Stimulated activated CD8-positive, alpha-beta memory T cell treated with anti-CD3 and anti-CD28 coated beads, Interleukin-7, amount 100 ng/mL, for 24 hours (primary cell): ENCODE data around the gene IQCF2.
"Not testable (repeated sequence)": the region's sequence is repeated elsewhere in the genome, so short reads cannot be mapped to it uniquely, and the experiment has no call there.

Experiments used
- DNase-seq: peaks from one replicate; pipeline ENCODE4 v3.0.0-alpha.2; 2020; ENCODE audit warnings: low read depth

IQCF2 gene

GRCh38 chr3:51876186-51876585 is 14.8 kb downstream of the IQCF2 start:
- DNase-seq: no peak

DNA sequence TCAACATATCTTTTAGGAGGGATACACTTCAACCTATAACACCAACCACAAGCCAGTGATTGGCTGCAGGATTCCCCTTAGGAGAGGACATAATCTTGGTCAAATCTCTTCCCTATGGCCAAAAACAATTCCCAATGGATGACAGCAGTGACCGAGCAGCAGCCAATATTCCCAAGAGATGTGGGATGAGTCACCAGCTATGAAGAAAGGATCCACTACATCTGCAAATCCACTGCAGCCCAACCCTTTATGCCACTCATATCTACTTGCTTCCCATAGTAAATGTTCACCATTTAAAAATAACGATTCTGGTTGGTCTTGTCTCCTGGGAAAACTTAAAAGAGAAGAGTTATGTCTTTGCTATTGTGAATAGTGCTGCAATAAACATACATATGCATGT is 18.5 kb downstream of the IQCF2 start:
- DNase-seq: no peak

DNA sequence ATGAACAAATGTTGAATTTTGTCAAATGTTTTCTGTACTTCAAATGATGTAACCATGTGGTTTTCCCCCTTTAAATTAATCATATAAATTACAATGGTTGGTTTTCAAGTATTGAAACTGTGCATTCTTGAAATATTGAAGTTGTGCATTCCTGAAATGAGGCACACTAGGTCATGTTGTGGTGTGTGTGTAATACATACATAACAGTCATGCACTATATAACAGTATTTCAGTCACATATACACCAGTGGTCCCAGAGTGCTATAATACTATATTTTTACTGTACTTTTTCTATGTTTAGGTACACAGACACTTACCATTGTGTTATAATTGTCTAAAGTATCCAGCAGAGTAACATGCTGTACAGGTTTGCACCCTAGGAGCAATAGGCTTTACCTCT is 25.0 kb downstream of the IQCF2 start:
- no peak for DNase-seq

DNA sequence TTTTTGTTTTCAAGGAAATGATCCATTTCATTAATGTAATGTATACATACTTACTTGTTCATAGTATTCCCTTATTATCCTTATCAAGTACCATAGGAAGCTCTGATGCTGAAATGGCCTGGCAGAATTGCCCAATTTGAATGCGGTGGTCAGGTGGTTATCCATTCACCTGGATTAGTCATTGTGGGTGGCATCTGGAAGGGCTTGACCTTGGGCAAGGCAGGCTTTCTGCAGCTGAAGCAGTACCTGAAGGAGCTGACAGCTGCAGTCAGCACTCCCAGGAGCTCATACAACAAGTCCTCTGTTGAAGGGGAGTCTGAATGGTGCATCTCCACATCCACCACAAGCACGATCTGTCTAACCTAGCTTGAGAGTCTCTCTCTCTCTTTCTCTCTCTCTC is 26.2 kb downstream of the IQCF2 start:
- DNase-seq: no peak

GRCh38 chr3:51888463-51889105 is 27.2 kb downstream of the IQCF2 start:
- no peak for DNase-seq

- no peak for DNase-seq
Observed at GRCh38 chr3:51891242-51892039, 30.0 kb downstream of the IQCF2 start.

GRCh38 chr3:51894391-51894790 is 33.0 kb downstream of the IQCF2 start:
- no peak for DNase-seq

GRCh38 chr3:51894939-51895338 is 33.5 kb downstream of the IQCF2 start:
- DNase-seq: no peak

DNA sequence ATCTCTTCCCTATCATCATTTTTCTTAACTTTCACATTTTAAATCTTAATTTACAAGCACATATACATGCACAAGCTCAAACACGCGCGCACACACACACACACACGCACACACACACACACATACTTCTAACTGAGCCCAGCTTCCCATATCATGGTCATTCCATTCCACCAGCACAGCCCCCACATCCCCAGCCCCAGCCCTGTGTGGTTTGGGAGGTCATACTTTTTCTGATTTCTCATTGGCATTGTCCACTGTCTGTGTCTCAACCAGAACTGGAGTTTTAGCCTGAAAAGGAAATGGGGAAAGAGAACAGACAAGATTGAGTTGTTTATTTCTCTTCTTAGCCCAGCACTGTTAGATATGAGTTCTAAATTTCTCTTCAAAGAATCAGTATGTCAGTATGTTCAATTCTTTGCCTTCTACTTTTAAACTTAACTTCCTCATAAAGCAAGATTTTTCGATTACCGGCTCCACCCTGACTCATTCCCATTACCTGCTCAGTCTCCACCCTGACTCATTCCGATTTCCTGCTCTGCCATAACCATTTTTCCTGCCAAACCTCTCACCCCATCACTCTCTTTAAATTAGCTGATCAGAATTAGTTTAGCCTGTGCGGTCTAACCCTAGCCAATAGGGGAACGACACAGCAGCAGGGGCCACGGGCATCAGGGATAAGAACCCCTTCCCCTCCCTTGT is 35.3 kb downstream of the IQCF2 start:
- no peak for DNase-seq

GRCh38 chr3:51897391-51897790 is 36.0 kb downstream of the IQCF2 start:
- no peak for DNase-seq

DNA sequence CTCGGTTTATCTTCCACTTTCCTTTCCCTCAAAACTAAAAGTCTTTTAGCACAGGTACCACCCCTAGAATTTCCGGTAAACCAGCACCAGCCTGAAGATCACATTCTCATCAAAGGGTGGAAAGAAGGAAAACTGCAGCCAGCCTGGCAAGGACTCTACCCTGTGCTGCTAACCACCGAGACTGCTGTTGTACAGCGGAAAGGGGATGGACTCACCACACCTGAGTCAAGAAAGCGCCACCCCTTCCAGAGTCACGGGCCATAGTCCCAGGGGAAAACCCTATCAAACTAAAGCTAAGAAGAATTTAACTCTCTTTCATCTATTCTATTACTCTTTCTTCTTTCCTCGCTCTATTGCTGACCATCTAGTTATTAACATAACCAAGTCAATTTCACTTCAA is 38.6 kb downstream of the IQCF2 start:
- DNase-seq: not testable (repeated sequence)

GRCh38 chr3:51902361-51902760 is 40.9 kb downstream of the IQCF2 start:
- DNase-seq: not testable (repeated sequence)

DNA sequence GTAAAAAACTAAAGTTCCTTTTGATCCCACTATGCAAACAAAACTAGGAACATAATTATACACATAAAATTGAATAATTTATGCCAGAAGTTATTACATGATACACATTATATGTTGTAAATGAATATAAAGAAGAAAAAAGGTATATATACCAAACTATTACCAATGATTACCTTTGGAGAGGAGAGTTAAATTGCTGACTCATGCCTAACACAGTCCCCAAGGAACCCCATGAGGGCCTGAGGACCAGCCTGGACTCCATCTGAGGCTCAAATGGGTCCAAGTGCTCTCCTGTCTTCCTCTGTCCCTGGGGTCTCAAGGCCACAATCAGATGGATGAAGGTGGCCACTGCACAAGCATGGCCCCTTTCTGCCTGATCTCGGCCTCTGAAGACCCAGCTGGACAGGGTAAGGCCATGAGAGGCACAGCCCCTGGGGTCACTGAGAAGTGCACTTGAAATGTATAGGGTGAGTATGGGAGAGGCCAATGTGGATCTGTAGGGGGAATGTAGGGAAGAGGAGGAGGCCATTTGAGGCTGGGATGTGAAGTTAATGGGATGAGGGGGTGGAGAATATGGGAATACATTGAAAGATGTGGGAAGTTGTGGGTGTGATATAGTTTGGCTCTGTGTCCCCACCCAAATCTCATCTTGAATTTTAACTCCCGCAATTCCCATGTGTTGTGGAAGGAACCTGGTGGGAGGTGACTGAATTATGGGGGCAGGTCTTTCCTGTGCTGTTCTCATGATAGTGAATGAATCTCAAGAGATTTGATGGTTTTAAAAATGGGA is 42.8 kb downstream of the IQCF2 start:
- DNase-seq: no peak

- no peak for DNase-seq
Observed at GRCh38 chr3:51908026-51908425, 46.6 kb downstream of the IQCF2 start.
